NCI-H2196 (cell line): ENCODE results near the gene IGSF21.
A peak's percentile ranks its signal among the peaks of the same experiment; 100 is the strongest.
"Not testable (repeated sequence)": the region's sequence is repeated elsewhere in the genome, so short reads cannot be mapped to it uniquely, and the experiment has no call there.

Experiments
- DNase-seq: peaks from one replicate; lab custom pipeline; 2025; ENCODE audit not compliant: unreplicated experiment; lab: John Stamatoyannopoulos, UW

IGSF21 gene

DNA sequence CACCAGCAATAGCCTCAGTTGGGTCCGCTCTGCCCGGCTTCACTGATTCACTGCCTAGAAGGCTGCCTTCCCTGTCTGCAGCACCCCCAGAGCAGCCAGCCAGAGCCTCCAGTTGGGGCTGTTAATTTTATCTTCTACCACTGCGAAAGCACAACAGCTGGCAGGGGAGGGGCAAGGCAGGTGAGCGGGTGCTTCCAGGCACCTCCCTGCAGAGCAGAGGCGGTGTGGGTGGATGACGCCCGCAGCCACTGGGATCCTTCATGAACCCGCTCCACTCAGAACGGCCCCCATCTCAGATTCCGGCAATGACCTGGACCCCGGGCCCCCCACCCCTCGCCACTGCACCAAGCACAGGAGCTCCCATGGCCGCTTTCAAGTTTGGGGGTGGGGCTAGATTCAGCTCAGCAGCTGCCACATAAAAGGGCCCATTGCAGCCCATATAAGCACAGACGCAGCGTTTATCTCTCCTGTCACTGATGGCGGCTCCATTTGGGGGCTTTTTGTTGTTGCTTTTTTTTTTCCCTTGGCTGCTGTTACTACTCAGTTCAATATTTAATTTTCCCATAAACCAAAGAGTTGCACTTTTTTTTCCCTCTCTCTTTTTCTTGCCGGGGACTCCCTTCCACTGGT is 245.2 kb downstream of the IGSF21 start:
- no peak for DNase-seq

DNA sequence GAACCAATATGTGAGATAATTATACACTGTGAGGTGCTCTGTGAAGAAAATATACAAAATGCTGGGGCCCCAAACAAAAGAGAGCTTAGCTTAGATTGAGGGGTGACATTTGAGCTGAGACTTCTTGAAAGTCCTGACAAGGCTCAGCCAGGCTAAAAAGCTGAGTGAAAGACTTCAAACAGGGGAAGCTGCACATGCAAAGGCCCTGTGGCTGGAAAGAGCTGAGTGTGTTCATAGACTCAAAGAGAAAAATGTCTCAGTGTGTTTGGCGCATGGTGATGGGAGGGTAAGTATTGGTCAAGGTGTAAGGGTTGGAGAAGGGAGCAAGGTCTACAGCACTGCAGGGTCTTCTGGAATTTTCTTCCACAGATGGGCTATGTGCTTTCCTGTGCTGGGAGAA is 245.9 kb downstream of the IGSF21 start:
- DNase-seq = no peak

DNA sequence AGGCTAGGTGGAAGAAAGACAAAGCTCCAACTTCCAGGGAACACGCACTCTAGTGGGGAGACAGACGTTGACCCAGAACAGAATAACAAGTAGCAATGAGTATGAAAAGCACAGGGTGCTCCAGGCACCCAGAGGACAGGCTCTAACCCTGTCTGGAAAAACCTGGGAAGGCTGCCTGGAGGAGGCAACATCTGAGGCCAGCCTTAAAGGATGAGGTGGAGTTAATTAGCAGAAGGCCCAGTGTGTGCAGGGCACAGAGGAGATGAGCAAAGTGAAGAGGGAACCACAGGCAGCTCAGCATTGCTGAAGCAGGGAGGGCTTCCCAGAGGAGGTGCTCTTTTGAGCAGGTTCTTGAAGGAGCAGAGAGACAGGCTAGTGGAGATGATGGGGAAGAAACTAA is 246.4 kb downstream of the IGSF21 start:
- DNase-seq = no peak

DNA sequence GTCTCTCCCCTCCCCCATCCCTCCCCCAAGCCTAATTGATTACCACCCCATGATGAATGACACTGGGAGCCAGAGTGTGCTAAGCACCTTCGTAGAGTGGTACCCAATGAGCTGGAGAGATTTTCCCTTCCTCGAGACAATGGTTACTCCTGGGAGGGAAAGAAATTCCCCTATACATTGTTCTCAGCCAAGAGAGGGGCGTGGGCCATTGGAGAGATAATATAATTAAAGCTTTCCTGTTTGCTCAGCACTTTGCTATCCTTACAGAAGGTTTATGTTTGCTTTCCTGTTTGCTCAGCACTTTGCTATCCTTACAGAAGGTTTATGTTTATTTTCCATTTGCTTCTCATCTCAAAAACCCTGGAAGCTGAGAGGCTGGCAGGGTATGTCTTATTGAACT is 247.0 kb downstream of the IGSF21 start:
- DNase-seq = peak; percentile 21

DNA sequence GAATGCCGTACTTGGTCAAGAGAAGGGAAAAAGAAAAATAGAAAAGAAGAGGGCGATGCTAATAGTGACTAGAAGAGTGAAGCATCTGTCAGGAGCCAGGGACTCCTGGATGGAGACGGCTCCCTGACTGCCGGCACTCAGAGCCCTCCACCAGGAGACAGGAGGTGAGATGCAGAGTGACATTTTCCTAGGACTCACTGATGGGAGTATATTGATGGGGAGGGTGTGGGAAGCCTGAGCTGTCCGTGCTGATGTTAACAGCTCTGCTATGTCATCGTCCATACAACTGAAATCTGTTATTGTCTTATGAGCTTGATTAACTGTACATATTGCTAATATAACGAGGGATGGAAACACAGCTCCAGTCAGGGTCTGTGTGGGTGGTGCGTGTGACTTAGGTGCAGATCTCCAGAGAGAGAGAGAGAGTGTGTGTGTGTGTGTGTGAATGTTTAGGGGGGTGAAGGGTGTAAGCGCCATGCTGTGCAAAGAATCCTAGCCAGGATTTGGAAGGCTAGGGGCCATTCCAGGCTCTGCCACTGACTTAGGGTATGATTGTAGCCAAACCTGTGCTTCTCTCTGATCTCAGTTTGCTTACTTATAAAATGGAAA is 250.1 kb downstream of the IGSF21 start:
- DNase-seq = no peak

DNA sequence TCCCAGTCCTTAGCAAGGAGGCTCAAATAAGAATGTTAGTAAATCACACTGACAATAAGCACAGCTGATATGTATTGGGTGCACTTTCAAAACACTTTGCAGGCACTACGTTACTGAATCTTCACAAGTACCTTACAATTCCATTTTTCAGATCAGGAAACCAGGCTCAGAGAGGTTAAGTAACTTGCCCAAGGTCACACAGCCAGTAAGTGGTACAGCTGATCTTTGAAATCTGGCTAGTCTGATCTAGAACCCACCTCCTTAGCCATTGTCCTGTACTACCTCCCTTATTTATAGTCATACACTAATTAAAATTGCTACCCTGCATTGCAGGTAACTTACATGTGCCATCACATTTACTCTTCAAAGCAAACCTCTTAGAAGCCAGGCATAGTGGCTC is 251.0 kb downstream of the IGSF21 start:
- no peak for DNase-seq

DNA sequence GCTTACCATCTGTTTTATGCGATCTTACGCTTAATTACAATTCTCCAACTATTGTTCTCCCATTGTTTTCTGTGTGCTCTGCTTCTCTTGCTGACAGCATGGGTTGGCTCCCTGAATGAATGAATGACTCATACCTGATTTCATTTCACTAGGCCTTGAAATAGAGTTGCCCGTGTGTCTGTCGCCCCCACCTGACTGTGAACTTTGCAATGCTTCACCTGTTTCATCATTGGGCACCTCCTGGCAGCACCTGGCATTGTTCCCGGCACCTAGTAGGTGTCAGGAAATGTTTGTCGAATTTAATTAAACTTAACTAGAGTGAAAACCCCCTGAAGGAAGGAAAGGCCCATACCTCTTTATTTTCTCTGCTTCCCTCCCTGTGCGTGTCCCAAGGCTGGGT is 252.7 kb downstream of the IGSF21 start:
- DNase-seq = no peak

DNA sequence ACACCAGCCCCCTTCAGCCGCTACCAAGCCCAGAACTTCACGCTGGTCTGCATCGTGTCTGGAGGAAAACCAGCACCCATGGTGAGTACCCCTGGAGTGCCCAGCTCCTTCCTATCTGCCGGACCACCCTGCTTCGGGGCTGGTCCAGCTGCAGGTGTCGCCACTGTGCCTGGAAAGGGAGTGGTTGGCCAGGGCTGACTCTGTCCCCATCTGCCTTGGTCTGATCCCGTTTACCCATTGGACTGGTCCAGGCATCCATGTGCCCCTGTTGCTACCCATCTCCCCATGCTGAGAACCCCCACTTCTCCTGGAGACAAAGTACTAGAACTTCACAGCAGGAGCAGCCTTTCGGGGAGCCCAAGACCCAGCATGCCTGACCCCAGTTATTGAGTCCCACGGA is 254.6 kb downstream of the IGSF21 start:
- DNase-seq = no peak

DNA sequence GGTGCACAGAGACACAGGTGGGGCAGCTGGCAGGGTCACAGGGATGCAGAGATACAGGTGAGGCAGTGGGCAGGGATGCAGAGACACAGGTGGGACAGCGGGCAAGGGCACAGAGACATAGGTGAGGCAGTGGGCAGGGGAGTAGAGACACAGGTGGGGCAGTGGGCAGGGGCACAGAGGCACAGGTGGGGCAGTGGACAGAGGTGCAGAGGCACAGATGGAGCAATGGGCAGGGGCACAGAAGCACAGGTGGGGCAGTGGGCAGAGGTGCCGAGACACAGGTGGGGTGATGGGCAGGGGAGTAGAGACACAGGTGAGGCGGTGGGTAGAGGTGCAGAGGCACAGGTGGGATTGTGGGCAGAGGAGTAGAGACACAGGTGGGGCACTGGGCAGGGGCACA is 255.8 kb downstream of the IGSF21 start:
- DNase-seq = no peak

DNA sequence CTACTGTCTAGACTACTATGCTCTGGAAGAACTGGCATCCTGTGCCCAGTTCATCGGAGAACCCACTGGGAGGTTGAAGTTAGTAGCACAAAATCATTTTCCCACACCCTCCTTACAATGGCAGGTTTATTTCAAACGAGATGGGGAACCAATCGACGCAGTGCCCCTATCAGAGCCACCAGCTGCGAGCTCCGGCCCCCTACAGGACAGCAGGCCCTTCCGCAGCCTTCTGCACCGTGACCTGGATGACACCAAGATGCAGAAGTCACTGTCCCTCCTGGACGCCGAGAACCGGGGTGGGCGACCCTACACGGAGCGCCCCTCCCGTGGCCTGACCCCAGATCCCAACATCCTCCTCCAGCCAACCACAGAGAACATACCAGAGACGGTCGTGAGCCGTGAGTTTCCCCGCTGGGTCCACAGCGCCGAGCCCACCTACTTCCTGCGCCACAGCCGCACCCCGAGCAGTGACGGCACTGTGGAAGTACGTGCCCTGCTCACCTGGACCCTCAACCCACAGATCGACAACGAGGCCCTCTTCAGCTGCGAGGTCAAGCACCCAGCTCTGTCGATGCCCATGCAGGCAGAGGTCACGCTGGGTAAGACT is 257.6 kb downstream of the IGSF21 start:
- no peak for DNase-seq

DNA sequence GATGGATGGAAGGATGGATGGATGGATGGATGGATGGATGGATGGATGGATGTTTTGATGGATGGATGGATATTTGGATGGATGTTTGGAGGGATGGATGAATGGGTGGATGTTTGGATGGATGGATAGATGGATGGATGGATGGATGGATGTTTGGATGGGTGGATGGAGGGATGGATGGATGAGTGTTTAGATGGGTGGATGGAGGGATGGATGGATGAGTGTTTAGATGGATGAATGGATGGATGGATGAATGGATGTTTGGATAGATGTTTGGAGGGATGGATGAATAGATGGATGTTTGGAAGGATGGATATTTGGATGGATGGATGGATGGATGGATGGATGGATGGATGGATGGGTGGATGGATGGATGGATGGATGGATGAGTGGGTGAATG is 264.9 kb downstream of the IGSF21 start:
- DNase-seq = not testable (repeated sequence)

DNA sequence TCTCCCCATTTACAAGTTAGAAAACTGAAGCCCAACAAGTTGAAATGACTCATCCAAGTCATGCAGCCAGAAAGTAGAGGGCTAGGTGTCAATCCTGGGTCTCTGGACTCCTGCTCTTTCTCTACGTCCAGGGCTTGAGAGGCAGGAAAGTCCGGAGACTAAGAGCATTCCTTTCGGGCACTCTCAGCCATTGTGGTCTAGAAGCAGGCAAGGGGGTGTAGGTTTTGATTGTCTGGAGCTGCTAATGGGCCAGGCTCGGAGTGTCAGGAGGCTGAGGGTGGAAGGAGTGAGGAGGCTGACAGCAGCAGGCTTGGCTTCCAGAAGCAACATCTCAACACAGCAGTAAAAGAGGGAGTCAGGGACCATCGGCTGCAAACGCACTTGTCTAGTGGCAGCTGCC is 265.6 kb downstream of the IGSF21 start:
- DNase-seq = no peak

DNA sequence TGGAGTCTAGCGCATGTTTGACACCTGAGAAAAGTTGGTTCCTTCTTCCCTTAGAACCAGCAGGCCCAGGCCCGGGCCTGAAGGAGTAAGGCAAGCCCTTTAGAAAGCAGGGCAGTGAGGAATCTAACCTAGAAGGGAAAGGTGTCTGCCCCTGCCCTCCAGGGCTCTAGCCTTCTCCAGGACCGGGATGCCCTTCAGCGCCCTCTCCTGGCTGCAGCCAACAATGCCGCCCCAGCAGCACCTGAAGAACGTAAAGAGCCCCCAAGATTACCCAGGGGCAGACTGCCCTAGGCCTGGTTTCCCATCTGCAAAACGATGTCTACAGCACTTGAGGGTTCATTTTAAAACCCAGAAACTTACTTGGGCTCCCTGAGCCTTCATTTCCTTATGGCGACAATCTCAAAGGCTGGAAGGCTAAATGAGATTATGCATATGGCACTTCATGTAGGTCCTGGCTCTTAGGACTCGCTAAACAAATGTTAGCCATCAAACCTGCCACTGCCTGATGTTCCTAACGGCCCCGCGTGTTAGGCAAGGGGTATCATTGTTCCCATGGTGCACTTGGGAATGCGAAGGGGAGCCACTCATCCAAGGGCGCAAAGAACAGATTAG is 266.4 kb downstream of the IGSF21 start:
- peak; percentile 45 for DNase-seq

DNA sequence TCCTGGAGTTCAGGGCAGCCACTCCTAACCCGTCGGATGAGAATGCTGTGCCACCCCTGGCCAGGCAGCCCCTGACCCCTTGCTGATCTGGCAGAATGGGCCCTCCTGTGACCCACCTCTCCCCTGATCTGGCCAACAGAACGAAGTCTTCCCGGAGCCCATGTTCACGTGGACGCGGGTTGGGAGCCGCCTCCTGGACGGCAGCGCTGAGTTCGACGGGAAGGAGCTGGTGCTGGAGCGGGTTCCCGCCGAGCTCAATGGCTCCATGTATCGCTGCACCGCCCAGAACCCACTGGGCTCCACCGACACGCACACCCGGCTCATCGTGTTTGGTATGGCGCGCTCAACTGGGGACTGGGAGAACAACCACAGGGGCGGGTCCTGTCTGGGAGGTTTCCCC is 269.1 kb downstream of the IGSF21 start:
- no peak for DNase-seq

DNA sequence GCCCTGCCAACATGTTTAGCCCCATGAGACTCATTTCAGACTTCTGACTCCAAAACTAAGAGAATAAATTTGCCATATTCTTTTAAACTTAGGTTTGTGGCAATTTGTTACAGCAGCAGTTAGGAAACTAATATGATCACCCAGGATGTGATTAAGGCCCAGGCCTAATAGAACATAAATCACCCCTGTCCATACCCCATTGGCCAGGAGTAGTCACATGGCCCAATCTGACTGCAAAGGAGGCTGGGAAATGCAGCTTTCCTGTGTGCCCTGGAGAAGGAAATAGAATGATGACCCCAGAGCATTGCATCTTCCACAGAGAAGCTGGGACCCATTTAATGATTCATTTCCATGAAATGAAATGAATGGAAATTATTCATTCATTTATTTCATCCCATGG is 272.7 kb downstream of the IGSF21 start:
- DNase-seq = no peak

DNA sequence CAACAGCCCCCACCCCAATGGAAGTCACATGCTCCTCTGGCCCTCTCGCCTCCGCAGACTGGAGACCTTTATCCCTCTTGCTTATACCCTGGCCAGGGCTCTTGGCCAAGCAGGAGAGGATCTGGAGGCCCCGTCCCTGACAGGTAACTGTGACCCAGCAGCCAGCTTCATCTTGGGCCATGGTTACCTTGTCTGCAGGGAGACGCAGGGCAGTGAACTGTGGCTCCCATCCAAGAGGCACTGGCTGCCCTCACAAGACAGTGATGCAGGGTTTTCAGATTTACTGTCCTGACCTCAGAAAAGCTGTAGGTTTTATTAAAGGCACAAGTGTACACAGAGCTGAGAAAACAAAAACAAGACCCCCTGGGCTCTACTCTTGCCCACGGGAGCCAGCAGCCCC is 276.5 kb downstream of the IGSF21 start:
- no peak for DNase-seq

DNA sequence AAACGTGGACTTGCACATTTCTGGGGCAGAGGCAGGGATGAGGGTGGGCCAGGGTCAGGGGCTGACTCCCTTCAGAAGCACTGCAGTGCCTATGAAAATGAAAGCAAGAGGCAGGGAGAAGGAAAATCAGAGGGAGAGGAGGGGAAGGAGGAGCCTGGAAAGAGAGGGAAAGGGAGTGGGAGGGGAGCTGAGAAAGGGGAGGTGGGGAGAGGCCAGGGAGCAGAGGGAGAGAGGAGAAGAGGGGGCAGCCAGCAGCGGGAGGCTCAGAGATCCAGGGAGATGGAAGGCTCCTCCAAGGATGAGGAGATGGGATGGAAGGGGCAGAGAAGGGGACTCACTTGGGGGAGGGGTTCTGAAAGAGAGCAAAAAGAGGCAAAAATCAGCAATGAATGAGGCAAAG is 276.9 kb downstream of the IGSF21 start:
- DNase-seq = no peak

DNA sequence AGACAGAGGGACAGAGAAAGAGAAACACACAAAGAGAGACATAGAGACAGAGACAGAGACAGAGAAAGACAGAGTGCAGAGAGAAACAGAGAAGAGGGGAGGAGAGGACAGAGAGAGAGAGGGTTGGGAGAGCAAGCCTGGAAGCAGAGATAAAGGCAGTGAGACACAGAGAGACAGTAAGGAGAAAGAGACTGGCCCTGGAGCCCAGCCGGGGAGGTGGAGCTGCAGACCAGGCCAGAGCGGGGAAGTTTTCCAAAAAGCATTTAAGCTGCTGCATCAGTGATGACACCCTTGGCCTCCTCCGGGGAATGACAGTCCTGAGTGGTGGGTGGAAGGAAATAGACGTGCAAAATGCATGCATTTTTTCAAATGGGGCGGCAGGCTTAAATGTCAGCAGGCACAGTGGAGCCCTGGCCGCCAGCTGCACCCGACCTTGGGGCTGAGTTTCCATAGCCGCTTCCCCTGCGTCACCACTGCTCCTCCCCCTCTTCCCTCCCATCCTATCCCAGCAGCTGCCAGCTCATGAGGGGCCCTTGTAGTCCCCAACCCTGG is 277.7 kb downstream of the IGSF21 start:
- DNase-seq = no peak

DNA sequence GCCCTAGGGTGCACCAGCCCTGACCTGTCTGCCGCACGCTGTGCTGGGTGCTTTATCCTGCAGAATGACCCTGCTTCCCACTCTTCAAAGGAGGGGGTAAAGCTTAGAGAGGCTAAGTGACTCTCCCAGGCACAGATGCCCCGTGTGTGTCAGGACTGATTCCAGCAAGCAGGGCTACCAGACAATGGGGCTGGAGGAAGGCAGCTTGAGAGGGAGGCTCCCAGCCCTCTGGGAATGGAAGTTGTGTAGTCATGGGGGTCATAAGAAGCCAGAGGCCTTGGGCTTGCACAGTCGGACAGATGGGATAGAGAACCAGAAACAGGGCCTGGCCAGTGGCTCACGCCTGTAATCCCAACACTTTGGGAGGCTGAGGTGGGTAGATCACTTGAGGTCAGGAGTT is 279.0 kb downstream of the IGSF21 start:
- no peak for DNase-seq

DNA sequence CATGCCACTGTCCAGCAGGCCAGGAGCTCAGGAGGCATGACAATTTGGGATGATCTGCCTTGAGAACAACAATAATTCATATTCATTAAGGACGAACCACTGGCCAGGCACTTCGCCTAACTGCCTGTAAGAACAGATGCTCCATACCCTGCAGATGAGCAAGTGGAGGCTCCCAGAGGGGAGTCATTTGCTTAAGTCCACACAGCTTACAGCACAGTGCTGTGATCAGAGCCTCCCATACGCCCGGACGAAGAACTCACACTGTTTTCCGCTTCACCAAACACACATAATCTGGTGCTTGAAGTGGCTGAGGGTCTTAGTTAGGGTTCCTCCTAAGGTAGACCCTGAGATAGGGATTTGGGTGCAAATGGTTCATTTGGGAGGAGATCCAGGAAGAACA is 279.7 kb downstream of the IGSF21 start:
- DNase-seq = no peak

DNA sequence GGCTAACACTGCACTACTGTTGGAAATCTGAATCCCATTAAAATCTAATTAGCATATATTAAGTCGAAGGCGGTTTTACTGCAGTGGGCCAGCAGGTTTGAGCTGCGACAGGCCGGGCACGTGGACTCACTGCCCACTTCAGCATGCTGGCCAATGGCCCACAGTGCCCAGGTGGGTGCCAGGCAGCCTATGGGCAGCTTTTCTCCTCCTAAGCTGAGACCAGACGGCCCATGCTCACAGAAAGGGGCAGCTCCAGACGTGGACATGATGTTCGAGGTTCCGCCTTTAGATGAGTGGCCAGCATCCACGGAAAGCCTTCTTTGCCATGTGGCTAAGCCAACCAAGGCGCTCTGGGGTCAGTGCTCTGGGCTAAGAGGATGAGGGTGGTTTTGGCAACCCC is 283.4 kb downstream of the IGSF21 start:
- DNase-seq = no peak

DNA sequence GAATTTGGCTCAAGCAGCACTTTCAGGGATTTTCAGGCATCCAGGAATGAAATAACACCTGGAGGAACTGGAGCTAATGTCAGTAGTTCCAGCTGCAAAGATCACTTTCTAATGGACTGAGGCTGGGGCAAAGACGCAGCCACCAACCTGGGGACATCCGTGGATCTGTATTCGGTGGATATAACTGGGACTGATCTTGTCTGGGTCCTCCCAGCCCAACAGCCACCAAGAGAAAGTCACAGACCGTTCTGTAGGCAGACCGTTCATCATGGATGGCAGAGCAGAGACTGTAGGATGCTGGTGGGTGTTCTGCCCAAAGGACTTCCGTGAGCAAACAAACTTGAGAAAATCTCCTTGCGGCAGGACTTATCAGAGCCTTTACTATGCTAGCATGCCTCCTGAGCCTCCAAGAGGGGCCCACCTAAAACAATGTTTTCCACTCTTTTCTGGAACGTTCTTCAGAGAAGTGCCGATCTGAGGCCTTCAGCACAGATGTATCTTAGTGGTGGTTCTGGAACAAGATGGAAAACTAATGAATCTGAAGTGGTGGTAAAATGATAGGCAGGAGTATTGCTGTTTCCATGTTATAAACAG is 287.1 kb downstream of the IGSF21 start:
- no peak for DNase-seq
